Smooth muscle cell (in vitro differentiated cells): ENCODE measurements around the gene GXYLT2. TPM values are rescaled to one million over a fixed set of nuclear protein-coding genes. Genes with fewer than 3 reads are reported as not detected.
A peak's percentile ranks its signal among the peaks of the same experiment; 100 is the strongest.

ENCODE experiments used
- DNase-seq: peaks from one replicate; lab custom pipeline; 2025; ENCODE audit not compliant: unreplicated experiment; lab: John Stamatoyannopoulos, UW
- H2AFZ ChIP-seq: fragments of 200-600 bp; sonication (generic); 2 replicates; pipeline ENCODE4 v1.6.0; 2016; ENCODE audit warnings: antibody characterized with exemption, low read depth, mild to moderate bottlenecking
- H3F3A ChIP-seq: fragments of 200-600 bp; sonication (generic); 2 replicates; pipeline ENCODE4 v1.6.0; 2017; ENCODE audit warnings: antibody characterized with exemption, low read depth
- H3K27ac ChIP-seq: fragments of 200-600 bp; sonication (generic); 2 replicates; pipeline ENCODE4 v1.5.1; 2016; ENCODE audit warnings: low read depth, mild to moderate bottlenecking
- H3K27me3 ChIP-seq: fragments of 200-600 bp; sonication (generic); 2 replicates; pipeline ENCODE4 v1.6.1; 2016; ENCODE audit warnings: low read depth, mild to moderate bottlenecking
- H3K36me3 ChIP-seq: fragments of 200-600 bp; sonication (generic); 2 replicates; pipeline ENCODE4 v1.5.1; 2016; ENCODE audit warnings: low read depth
- H3K4me1 ChIP-seq: fragments of 200-600 bp; sonication (generic); 2 replicates; pipeline ENCODE4 v1.5.1; 2016; ENCODE audit warnings: low read depth
- H3K4me2 ChIP-seq: fragments of 200-600 bp; sonication (generic); 2 replicates; pipeline ENCODE4 v1.6.0; 2016; ENCODE audit warnings: mild to moderate bottlenecking
- H3K4me3 ChIP-seq: fragments of 200-600 bp; sonication (generic); 2 replicates; pipeline ENCODE4 v1.5.1; 2016; ENCODE audit warnings: mild to moderate bottlenecking
- H3K79me2 ChIP-seq: fragments of 200-600 bp; sonication (generic); 2 replicates; pipeline ENCODE4 v1.6.0; 2016; ENCODE audit warnings: low read depth, mild to moderate bottlenecking
- H3K9ac ChIP-seq: fragments of 200-600 bp; sonication (generic); 2 replicates; pipeline ENCODE4 v1.6.0; 2016; ENCODE audit warnings: low read depth
- H3K9me3 ChIP-seq: fragments of 200-600 bp; sonication (generic); replicated peaks from 2 replicates; pipeline ENCODE4 v1.5.1; 2016; ENCODE audit warnings: low read depth
- H4K20me1 ChIP-seq: fragments of 200-600 bp; sonication (generic); 2 replicates; pipeline ENCODE4 v1.6.0; 2016; ENCODE audit warnings: low read depth
- CTCF ChIP-seq: fragments of 200-600 bp; sonication (generic); IDR thresholded peaks from 2 replicates; pipeline ENCODE4 v1.5.1; 2017; ENCODE audit warnings: borderline replicate concordance, mild to moderate bottlenecking, antibody characterized with exemption; ENCODE audit not compliant: insufficient read depth, poor library complexity, severe bottlenecking
- WGBS: methylation state at CpG from one replicate; pipeline ENCODE4 v1.1.7; 2016; ENCODE audit warnings: low lambda C conversion rate; 5-methylcytosine and 5-hydroxymethylcytosine counted together
- polyA plus RNA-seq: library from polyadenylated mRNA; unstranded; fragments of >200 nt; fragmentation: Nextera tagmentation; extraction: Ambion mirVana; gene quantifications from 2 replicates; pipeline ENCODE4 v1.2.1, GENCODE V29; 2016
- total RNA-seq: library from RNA; depleted of rRNA; stranded (reverse); fragments of >200 nt; gene quantifications from 2 replicates; pipeline ENCODE4 v1.2.3, GENCODE V29; 2014

The GXYLT2 gene
- total and polyA plus RNA-seq, 2 experiments from 2014 or later, result 17.0 to 19.0 TPM

GRCh38 chr3:72964633-72965032 is 76.8 kb downstream of the GXYLT2 start:
- Histone ChIP-seq H3K27me3 (no peaks in the 10 kb centered on the region), H2AFZ (no peak overlapping the region), H3K9me3 (no peaks in the 10 kb centered on the region), H3K79me2 (no peaks in the 10 kb centered on the region), H4K20me1 (no peaks in the 10 kb centered on the region), H3K4me3 (no peak overlapping the region), H3K9ac (no peak overlapping the region), H3K4me2 (no peak overlapping the region), H3F3A (peaks cover 11% of the 10 kb centered on the region), H3K4me1 (no peaks in the 10 kb centered on the region), H3K36me3 (no peaks in the 10 kb centered on the region), H3K27ac (no peak overlapping the region)
- no peak for DNase-seq
- TF ChIP-seq CTCF, result no peak

GRCh38 chr3:72968266-72968664 is 80.4 kb downstream of the GXYLT2 start:
- Histone ChIP-seq H3K27ac (no peak overlapping the region), H2AFZ (no peak overlapping the region), H3K4me1 (no peaks in the 10 kb centered on the region), H3K4me2 (no peak overlapping the region), H3K9ac (no peak overlapping the region), H3K9me3 (no peaks in the 10 kb centered on the region), H3K36me3 (no peaks in the 10 kb centered on the region), H3K4me3 (no peak overlapping the region), H3F3A (no peaks in the 10 kb centered on the region), H3K79me2 (no peaks in the 10 kb centered on the region), H3K27me3 (no peaks in the 10 kb centered on the region), H4K20me1 (no peaks in the 10 kb centered on the region)
- WGBS, result 96% methylated on average over 1 of the region's 1 CpG
- TF ChIP-seq CTCF, result no peak
- no peak for DNase-seq

- 85% methylated on average over 3 of the region's 3 CpGs for WGBS
- Histone ChIP-seq H3K4me2 (no peak overlapping the region), H3K27me3 (no peaks in the 10 kb centered on the region), H2AFZ (no peak overlapping the region), H4K20me1 (no peaks in the 10 kb centered on the region), H3K4me3 (no peak overlapping the region), H3K4me1 (no peaks in the 10 kb centered on the region), H3F3A (no peaks in the 10 kb centered on the region), H3K9ac (no peak overlapping the region), H3K79me2 (no peaks in the 10 kb centered on the region), H3K36me3 (no peaks in the 10 kb centered on the region), H3K27ac (peak overlapping the region; percentile 12), H3K9me3 (no peaks in the 10 kb centered on the region)
- TF ChIP-seq CTCF, result no peak
- no peak for DNase-seq
These were observed 81.9 kb downstream of the GXYLT2 start for GRCh38 chr3:72969766-72970165.

GRCh38 chr3:72970942-72971341 is 83.1 kb downstream of the GXYLT2 start:
- no peaks in the 10 kb centered on the region for H3F3A ChIP-seq
- H3K9me3 ChIP-seq, result no peaks in the 10 kb centered on the region
- DNase-seq, result no peak
- 73% methylated on average over 2 of the region's 2 CpGs for WGBS
- H3K27ac ChIP-seq, result no peak overlapping the region
- no peak overlapping the region for H3K4me2 ChIP-seq
- no peak overlapping the region for H3K4me3 ChIP-seq
- H2AFZ ChIP-seq, result no peak overlapping the region
- H3K4me1 ChIP-seq, result no peaks in the 10 kb centered on the region
- H3K27me3 ChIP-seq, result no peaks in the 10 kb centered on the region
- H4K20me1 ChIP-seq, result no peaks in the 10 kb centered on the region
- TF ChIP-seq CTCF, result no peak
- no peaks in the 10 kb centered on the region for H3K36me3 ChIP-seq
- no peaks in the 10 kb centered on the region for H3K79me2 ChIP-seq
- H3K9ac ChIP-seq, result no peak overlapping the region
